ENCODE measurements around the gene NXPH1.

NXPH1 gene

DNA sequence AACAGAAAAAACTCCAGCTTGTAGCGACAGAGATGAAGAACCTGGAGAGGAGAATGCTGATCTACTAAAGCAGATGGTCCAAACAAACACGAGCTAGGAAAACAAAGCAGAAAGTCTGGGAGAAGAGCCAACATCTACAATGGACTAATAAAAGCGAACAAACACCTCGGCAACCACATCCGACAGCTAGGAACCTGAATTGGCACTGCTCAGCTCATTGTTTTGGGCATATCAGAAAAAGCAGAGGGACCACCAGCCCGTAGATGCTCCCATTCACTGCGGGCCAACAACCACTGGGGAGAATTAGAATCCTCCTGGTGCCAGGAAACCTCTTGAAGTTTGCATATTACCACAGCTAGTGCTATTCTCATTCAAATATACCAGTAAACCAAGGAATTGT lies 204.7 kb downstream of the NXPH1 start:
- Histone ChIP-seq H3K27ac (no peak overlapping the region), H3K4me2 (ENCODE audit: low read length) (no peak overlapping the region)

GRCh38 chr7:8639668-8640067 lies 206.3 kb downstream of the NXPH1 start:
- no peak overlapping the region for H3K4me3 ChIP-seq (ENCODE audit: low read depth, low read length)
- H3K27me3 ChIP-seq (ENCODE audit: control insufficient read depth, insufficient read depth, low read length), result no peaks in the 10 kb centered on the region
- no peak overlapping the region for H3K27ac ChIP-seq

More for the DNA sequence above, 204.7 kb downstream of the NXPH1 start:
- Histone ChIP-seq H3K9ac (no peak overlapping the region), H3K79me2 (no peaks in the 10 kb centered on the region), H3K27me3 (ENCODE audit: control insufficient read depth, insufficient read depth, low read length) (no peaks in the 10 kb centered on the region), H2AFZ (no peak overlapping the region), H3K4me3 (ENCODE audit: low read depth, low read length) (no peak overlapping the region), H3K4me1 (no peaks in the 10 kb centered on the region), H3K9me3 (ENCODE audit: control insufficient read depth, low read length) (no peaks in the 10 kb centered on the region), H3K36me3 (ENCODE audit: control insufficient read depth, insufficient read depth, low read length) (no peaks in the 10 kb centered on the region)
- TF ChIP-seq, protein P1, sequence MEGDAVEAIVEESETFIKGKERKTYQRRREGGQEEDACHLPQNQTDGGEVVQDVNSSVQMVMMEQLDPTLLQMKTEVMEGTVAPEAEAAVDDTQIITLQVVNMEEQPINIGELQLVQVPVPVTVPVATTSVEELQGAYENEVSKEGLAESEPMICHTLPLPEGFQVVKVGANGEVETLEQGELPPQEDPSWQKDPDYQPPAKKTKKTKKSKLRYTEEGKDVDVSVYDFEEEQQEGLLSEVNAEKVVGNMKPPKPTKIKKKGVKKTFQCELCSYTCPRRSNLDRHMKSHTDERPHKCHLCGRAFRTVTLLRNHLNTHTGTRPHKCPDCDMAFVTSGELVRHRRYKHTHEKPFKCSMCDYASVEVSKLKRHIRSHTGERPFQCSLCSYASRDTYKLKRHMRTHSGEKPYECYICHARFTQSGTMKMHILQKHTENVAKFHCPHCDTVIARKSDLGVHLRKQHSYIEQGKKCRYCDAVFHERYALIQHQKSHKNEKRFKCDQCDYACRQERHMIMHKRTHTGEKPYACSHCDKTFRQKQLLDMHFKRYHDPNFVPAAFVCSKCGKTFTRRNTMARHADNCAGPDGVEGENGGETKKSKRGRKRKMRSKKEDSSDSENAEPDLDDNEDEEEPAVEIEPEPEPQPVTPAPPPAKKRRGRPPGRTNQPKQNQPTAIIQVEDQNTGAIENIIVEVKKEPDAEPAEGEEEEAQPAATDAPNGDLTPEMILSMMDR (IDR thresholded peaks at IDR 0.05), result no peak

DNA sequence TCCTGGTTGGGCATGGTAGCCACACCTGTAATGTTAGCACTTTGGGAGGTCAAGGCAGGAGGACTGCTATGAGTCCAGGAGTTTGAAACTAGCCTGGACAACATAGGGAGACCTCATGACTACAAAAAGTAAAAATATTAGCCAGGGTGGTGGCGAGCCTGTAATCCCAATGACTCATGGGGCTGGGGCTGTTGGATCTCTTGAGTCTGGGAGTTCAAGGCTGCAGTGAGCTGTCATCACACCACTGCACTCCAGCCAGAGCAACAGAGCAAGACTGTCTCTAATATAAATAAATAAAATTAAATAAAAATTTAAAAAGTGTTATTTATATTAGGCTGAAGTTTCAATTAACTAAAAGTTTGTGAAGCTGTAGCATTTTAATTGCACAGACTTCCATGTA lies 207.3 kb downstream of the NXPH1 start:
- no peaks in the 10 kb centered on the region for H3K27me3 ChIP-seq (ENCODE audit: control insufficient read depth, insufficient read depth, low read length)
- H3K9me3 ChIP-seq (ENCODE audit: control insufficient read depth, low read length), result no peaks in the 10 kb centered on the region
- no peak overlapping the region for H3K9ac ChIP-seq
- TF ChIP-seq, protein P1 (IDR thresholded peaks at IDR 0.05), result no peak
- H2AFZ ChIP-seq, result no peak overlapping the region
- H3K4me2 ChIP-seq (ENCODE audit: low read length), result no peak overlapping the region
- no peaks in the 10 kb centered on the region for H3K79me2 ChIP-seq
- no peaks in the 10 kb centered on the region for H3K36me3 ChIP-seq (ENCODE audit: control insufficient read depth, insufficient read depth, low read length)
- H3K4me3 ChIP-seq (ENCODE audit: low read depth, low read length), result no peak overlapping the region
- H3K27ac ChIP-seq, result no peak overlapping the region
- no peaks in the 10 kb centered on the region for H3K4me1 ChIP-seq

More at GRCh38 chr7:8639668-8640067, 206.3 kb downstream of the NXPH1 start:
- Histone ChIP-seq H3K79me2 (no peaks in the 10 kb centered on the region), H2AFZ (no peak overlapping the region), H3K9ac (no peak overlapping the region), H3K4me1 (no peaks in the 10 kb centered on the region), H3K4me2 (ENCODE audit: low read length) (no peak overlapping the region), H3K9me3 (ENCODE audit: control insufficient read depth, low read length) (no peaks in the 10 kb centered on the region), H3K36me3 (ENCODE audit: control insufficient read depth, insufficient read depth, low read length) (no peaks in the 10 kb centered on the region)
- TF ChIP-seq, protein P1 (IDR thresholded peaks at IDR 0.05), result no peak

- Histone ChIP-seq H3K27ac (no peak overlapping the region), H3K4me3 (ENCODE audit: low read depth, low read length) (no peak overlapping the region), H2AFZ (no peak overlapping the region), H3K9me3 (ENCODE audit: control insufficient read depth, low read length) (no peaks in the 10 kb centered on the region), H3K27me3 (ENCODE audit: control insufficient read depth, insufficient read depth, low read length) (no peaks in the 10 kb centered on the region), H3K4me1 (no peaks in the 10 kb centered on the region), H3K36me3 (ENCODE audit: control insufficient read depth, insufficient read depth, low read length) (no peaks in the 10 kb centered on the region), H3K9ac (no peak overlapping the region), H3K79me2 (no peaks in the 10 kb centered on the region), H3K4me2 (ENCODE audit: low read length) (no peak overlapping the region)
- TF ChIP-seq, protein P1 (IDR thresholded peaks at IDR 0.05), result no peak
These were observed 235.5 kb downstream of the NXPH1 start for GRCh38 chr7:8668627-8669500.

DNA sequence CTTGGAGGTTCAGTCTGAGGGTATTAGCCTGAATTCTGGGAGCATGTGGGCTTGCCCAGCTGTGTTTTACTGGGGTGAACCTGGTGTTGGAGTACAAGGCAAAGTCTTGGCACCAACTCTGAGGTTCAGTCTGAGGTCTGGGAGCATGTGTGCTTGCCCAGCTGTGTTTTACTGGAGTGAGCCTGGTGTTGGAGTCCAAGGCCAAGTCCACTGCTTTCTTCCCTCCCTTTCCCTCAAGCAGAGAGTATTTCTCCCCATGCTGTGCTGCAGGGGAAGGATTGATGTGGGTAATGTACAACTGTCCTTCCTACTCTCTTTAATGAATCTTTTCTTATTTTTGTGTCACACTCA lies 236.1 kb downstream of the NXPH1 start:
- H3K4me2 ChIP-seq (ENCODE audit: low read length), result no peak overlapping the region
- no peaks in the 10 kb centered on the region for H3K27me3 ChIP-seq (ENCODE audit: control insufficient read depth, insufficient read depth, low read length)
- H3K4me1 ChIP-seq, result no peaks in the 10 kb centered on the region
- H3K9ac ChIP-seq, result no peak overlapping the region
- no peak overlapping the region for H2AFZ ChIP-seq
- no peaks in the 10 kb centered on the region for H3K36me3 ChIP-seq (ENCODE audit: control insufficient read depth, insufficient read depth, low read length)
- TF ChIP-seq, protein P1 (IDR thresholded peaks at IDR 0.05), result no peak
- no peak overlapping the region for H3K4me3 ChIP-seq (ENCODE audit: low read depth, low read length)
- H3K9me3 ChIP-seq (ENCODE audit: control insufficient read depth, low read length), result no peaks in the 10 kb centered on the region
- H3K27ac ChIP-seq, result no peak overlapping the region
- no peaks in the 10 kb centered on the region for H3K79me2 ChIP-seq

All from parathyroid adenoma (tissue), 2 donors.